Activated CD4-positive, alpha-beta memory T cell treated with anti-CD3 and anti-CD28 coated beads for 36 hours (primary cell): ENCODE data around the gene RGL1. TPM values are rescaled to one million over a fixed set of nuclear protein-coding genes. Genes with fewer than 3 reads are reported as not detected.
A peak's percentile ranks its signal among the peaks of the same experiment; 100 is the strongest.

Experiments used
- CTCF ChIA-PET: fragments of 350-600 bp; sonication (Branson Sonifier 250); formaldehyde crosslinking; loops from one replicate; lab custom pipeline; 2021; ENCODE audit warnings: antibody characterized with exemption, inconsistent platforms; lab: Charles Lee
- POLR2A ChIA-PET: fragments of 350-600 bp; sonication (Branson Sonifier 250); formaldehyde crosslinking; loops from one replicate; lab custom pipeline; 2021; ENCODE audit warnings: antibody characterized with exemption; lab: Charles Lee
- DNase-seq: peaks from one replicate; pipeline ENCODE4 v3.0.0-alpha.2; 2020
- H3K27ac Mint-ChIP-seq: one replicate; pipeline ENCODE4 v1.8.0; 2021; ENCODE audit warnings: mixed read lengths
- H3K27me3 Mint-ChIP-seq: one replicate; pipeline ENCODE4 v1.8.0; 2021; ENCODE audit warnings: mixed read lengths
- H3K36me3 Mint-ChIP-seq: one replicate; pipeline ENCODE4 v1.8.0; 2021; ENCODE audit warnings: mixed read lengths
- H3K4me1 Mint-ChIP-seq: one replicate; pipeline ENCODE4 v1.8.0; 2021; ENCODE audit warnings: low read depth, mixed read lengths
- H3K4me3 Mint-ChIP-seq: one replicate; pipeline ENCODE4 v1.8.0; 2021; ENCODE audit warnings: mild to moderate bottlenecking, mixed read lengths
- H3K9me3 Mint-ChIP-seq: one replicate; pipeline ENCODE4 v1.8.0; 2021; ENCODE audit warnings: mixed read lengths
- intact Hi-C: fragments of 100-400 bp; cut with micrococcal nuclease; formaldehyde crosslinking; loops from one replicate; pipeline ENCODE4 v1.15.1; 2023
- total RNA-seq, 2 experiments: library from RNA; stranded (reverse); gene quantifications; one replicate each; pipeline ENCODE4 v1.2.3, GENCODE V29; 2021

RGL1 gene
- total RNA-seq, 2 experiments from 2014 or later: 1.8 TPM

- ChIA-PET CTCF (interaction anchor here (1.5 kb wide), 1 partner anchor 12 kb away, joined by 6 read pairs; no protein-coding TSS in a partner anchor), POLR2A (no interaction called here)
- Mint-ChIP-seq H3K4me1 (peaks cover 8% of the 10 kb centered on the region), H3K36me3 (peaks cover 13% of the 10 kb centered on the region), H3K9me3 (no peaks in the 10 kb centered on the region), H3K27me3 (no peaks in the 10 kb centered on the region), H3K4me3 (no peak overlapping the region), H3K27ac (no peak overlapping the region)
- DNase-seq: no peak
- intact Hi-C loops: no loop called here
Measured at GRCh38 chr1:183903101-183903500, 98.2 kb downstream of the RGL1 start.

DNA sequence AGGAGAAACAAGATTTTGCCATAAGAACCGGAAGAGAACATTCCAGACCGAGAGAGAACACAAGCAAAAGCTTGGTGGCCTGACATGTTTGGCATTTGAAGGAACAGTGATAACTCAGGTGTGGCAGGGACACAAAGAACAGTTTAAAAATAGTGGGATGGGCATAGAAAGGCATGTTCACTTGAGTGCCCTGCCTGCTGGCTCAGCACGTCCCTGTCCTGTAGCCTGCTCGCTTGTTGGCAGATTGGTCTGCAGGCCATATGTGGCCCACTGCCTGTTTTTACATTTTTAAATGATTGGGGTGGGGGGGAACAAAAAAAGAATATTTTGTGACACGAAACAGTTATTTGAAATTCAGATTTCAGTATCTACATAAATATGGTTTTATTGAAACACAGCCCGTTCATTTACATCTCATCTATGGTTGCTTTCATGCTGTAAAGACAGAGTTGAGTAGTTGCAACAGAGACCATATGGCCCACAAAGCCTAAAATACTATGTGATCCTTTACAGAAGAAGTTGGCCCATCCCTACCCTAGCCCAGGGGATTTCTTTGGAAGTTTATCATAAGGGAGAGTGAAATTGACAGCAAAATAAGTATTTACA, 100.7 kb downstream of the RGL1 start:
- POLR2A ChIA-PET: no interaction called here
- H3K4me1 Mint-ChIP-seq: peaks cover 14% of the 10 kb centered on the region
- intact Hi-C loops: no loop called here
- H3K27me3 Mint-ChIP-seq: no peaks in the 10 kb centered on the region
- no peak overlapping the region for H3K4me3 Mint-ChIP-seq
- CTCF ChIA-PET: interaction anchor here (1.6 to 2.6 kb wide), 1 partner anchor 10 kb away, joined by 5 to 10 read pairs; no protein-coding TSS in a partner anchor
- peaks cover 7% of the 10 kb centered on the region for H3K36me3 Mint-ChIP-seq
- no peaks in the 10 kb centered on the region for H3K9me3 Mint-ChIP-seq
- H3K27ac Mint-ChIP-seq: no peak overlapping the region
- no peak for DNase-seq

DNA sequence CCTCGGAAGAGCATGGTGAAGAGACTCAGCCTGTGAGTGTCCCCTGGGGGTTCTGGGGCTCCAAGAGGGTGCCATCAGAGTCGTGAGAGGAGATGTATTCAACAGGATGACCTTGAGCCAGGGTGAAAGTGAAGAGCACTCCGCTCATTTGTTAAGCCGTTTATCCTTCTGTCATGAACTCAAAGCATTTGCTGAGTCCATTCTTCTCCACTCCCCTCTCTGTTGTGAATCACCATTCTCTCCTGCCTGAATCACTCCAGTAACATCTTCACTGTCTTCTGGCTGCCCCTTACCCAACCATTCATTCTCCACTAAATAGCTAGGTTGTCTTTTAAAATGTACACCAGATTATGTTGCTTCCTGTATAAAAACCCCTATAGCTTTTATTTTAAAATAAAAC, 102.2 kb downstream of the RGL1 start:
- Mint-ChIP-seq H3K27me3 (no peaks in the 10 kb centered on the region), H3K27ac (no peak overlapping the region), H3K4me3 (no peak overlapping the region), H3K36me3 (peaks cover 7% of the 10 kb centered on the region), H3K4me1 (peaks cover 13% of the 10 kb centered on the region), H3K9me3 (no peaks in the 10 kb centered on the region)
- POLR2A ChIA-PET: no interaction called here
- intact Hi-C loops: no loop called here
- CTCF ChIA-PET: interaction anchor here (2.6 kb wide), 1 partner anchor 9 kb away, joined by 10 read pairs; no protein-coding TSS in a partner anchor
- DNase-seq: no peak

DNA sequence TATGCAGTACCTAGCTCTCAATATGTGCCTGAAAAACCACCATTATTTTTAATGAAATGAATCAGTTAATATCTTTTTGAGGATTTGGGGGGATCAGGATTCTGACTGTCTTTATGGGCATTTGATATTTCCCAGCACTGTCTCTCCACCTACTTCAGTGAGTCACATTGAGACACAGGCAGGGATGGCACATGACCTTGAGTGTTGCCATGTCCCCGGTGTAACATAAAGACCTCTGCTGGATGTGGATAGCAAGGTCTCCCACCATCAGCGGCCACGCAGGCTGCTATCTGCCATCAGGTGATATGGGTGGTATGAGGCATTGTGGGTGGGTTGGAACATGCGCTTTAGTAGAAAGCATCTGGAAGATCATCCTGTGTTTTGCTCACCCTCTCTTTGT, 103.2 kb downstream of the RGL1 start:
- ChIA-PET CTCF (interaction anchor here (2.6 kb wide), 1 partner anchor 8 kb away, joined by 10 read pairs; no protein-coding TSS in a partner anchor), POLR2A (no interaction called here)
- no peak for DNase-seq
- peaks cover 13% of the 10 kb centered on the region for H3K4me1 Mint-ChIP-seq
- intact Hi-C loops: no loop called here
- no peak overlapping the region for H3K4me3 Mint-ChIP-seq
- H3K27ac Mint-ChIP-seq: no peak overlapping the region
- no peaks in the 10 kb centered on the region for H3K9me3 Mint-ChIP-seq
- H3K27me3 Mint-ChIP-seq: no peaks in the 10 kb centered on the region
- peaks cover 8% of the 10 kb centered on the region for H3K36me3 Mint-ChIP-seq

DNA sequence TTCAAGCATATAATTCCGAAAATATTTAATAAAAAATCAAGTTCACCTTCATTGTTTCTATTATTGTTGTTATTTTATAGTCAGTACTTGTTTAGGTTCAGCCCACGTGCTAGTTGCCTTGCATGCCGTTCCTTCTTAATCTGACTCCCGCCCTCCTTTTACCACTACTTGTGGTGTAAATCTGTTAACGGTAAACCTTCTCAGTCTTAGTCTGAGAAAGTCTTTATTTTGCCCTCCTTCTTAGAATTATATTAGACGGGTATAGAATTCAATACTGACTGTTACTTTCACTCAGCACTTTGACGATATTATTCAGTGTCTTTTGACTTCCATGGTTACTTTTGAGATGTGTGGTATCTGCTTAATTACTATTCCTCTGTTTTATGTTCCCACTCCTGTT, 104.8 kb downstream of the RGL1 start:
- CTCF ChIA-PET: no interaction called here
- Mint-ChIP-seq H3K9me3 (no peaks in the 10 kb centered on the region), H3K27ac (no peak overlapping the region), H3K4me3 (no peak overlapping the region), H3K4me1 (peaks cover 13% of the 10 kb centered on the region), H3K36me3 (peaks cover 9% of the 10 kb centered on the region), H3K27me3 (no peaks in the 10 kb centered on the region)
- POLR2A ChIA-PET: no interaction called here
- DNase-seq: peak; percentile 18
- intact Hi-C loops: loop anchor here (5.0 kb wide), 1 partner anchor 253 kb away; no protein-coding TSS in a partner anchor

- ChIA-PET CTCF (interaction anchor here (0.6 to 8.1 kb wide), 3 partner anchors 225 to 362 kb away, joined by 3 to 171 read pairs (median 3); partner anchors contain the start of gene APOBEC4), POLR2A (interaction anchor here (0.6 to 1.3 kb wide), 2 partner anchors 255 to 543 kb away, joined by 3 read pairs; no protein-coding TSS in a partner anchor)
- Mint-ChIP-seq H3K27ac (no peak overlapping the region), H3K4me1 (peaks cover 18% of the 10 kb centered on the region), H3K4me3 (no peak overlapping the region), H3K36me3 (peaks cover 4% of the 10 kb centered on the region), H3K27me3 (no peaks in the 10 kb centered on the region), H3K9me3 (no peaks in the 10 kb centered on the region)
- intact Hi-C loops: loop anchor here (5.0 kb wide), 1 partner anchor 251 kb away; no protein-coding TSS in a partner anchor
- no peak for DNase-seq
Measured at GRCh38 chr1:183910845-183911244, 105.9 kb downstream of the RGL1 start.

DNA sequence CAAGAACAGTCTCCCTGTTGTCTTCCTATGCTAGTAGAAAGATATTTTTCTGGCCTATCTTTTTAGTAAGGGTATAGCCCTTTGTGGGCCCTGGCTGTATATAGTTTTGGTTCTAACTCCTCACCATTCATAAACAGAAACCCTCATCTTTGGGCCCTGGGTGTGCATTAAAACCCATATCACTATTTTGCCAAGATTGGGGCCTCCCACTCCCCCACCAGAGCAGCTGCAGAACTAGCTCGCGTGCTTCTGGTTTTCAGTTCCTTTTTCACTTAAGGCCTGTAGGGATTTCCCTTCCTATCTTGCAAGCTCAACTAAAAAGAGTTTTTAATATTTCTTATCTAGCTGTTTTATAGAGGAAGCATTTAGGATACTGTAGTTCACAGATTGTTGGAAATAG, 106.4 kb downstream of the RGL1 start:
- peak; percentile 61 for DNase-seq
- Mint-ChIP-seq H3K27me3 (no peaks in the 10 kb centered on the region), H3K4me3 (no peak overlapping the region), H3K36me3 (peaks cover 4% of the 10 kb centered on the region), H3K9me3 (no peaks in the 10 kb centered on the region), H3K4me1 (peaks cover 22% of the 10 kb centered on the region), H3K27ac (no peak overlapping the region)
- CTCF ChIA-PET: interaction anchor here (0.6 to 8.1 kb wide), 3 partner anchors 226 to 363 kb away, joined by 3 to 171 read pairs (median 3); partner anchors contain the start of gene APOBEC4
- intact Hi-C loops: loop anchor here (5.0 kb wide), 1 partner anchor 251 kb away; no protein-coding TSS in a partner anchor
- POLR2A ChIA-PET: interaction anchor here (0.6 to 1.3 kb wide), 2 partner anchors 256 to 543 kb away, joined by 3 read pairs; no protein-coding TSS in a partner anchor

DNA sequence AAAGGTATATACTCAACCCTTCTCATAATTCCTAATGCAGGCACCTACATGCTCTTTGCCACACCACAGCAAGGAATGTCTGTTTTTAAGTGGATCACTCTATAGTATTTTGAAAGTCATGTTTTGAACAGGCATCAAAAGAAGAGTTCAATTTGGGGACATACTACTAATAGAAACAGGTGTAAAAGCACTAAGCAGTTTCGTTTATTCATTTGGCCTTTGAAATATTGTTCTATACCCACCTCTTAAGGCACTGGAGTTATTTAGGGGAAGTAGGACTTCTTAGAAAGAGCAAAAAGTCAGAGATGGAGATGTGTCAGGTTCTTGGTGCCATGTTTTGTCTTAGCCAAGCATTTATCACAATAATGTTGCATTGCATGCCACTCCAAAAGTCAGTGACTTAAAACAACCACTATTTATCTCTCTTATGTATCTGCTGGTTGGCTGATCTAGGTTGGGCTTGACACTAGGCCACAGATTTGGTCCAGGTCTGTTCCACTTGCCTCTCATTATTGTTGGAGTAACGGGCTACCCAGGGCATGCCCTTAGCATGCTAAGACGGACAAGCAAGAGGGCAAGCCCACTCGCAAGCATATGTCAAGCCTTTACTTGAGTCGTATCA, 107.5 kb downstream of the RGL1 start:
- peaks cover 4% of the 10 kb centered on the region for H3K36me3 Mint-ChIP-seq
- intact Hi-C loops: loop anchor here (5.0 kb wide), 1 partner anchor 250 kb away; no protein-coding TSS in a partner anchor

DNA sequence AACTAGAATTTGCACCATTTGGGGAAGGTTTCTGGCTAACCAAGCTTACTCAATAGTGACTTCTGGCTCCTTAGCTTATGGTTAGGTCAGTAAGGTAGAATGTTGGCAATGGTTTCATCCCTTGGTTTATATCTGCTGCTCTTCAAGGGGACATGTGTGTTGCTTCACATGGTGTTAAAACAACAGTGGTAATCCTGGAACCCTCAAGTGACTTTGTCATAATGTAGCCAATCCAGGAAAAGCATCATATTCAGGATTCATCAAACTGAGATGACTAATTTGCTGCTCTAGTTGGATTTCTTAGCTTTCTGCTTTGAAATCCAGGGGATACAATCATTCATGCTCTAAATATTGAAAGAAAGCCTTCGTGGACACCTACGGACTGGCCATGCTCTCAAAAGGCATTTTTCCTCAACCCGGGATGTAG, 108.7 kb downstream of the RGL1 start:
- no peak overlapping the region for H3K4me3 Mint-ChIP-seq
- peaks cover 24% of the 10 kb centered on the region for H3K4me1 Mint-ChIP-seq
- ChIA-PET POLR2A (no interaction called here), CTCF (interaction anchor here (4.9 to 8.1 kb wide), 2 partner anchors 228 to 260 kb away, joined by 42 to 171 read pairs; partner anchors contain the start of gene APOBEC4)
- H3K27ac Mint-ChIP-seq: no peak overlapping the region
- intact Hi-C loops: loop anchor here (5.0 kb wide), 1 partner anchor 249 kb away; no protein-coding TSS in a partner anchor
- DNase-seq: no peak
- no peaks in the 10 kb centered on the region for H3K9me3 Mint-ChIP-seq
- no peaks in the 10 kb centered on the region for H3K27me3 Mint-ChIP-seq
- peaks cover 3% of the 10 kb centered on the region for H3K36me3 Mint-ChIP-seq

More for the DNA sequence above, 107.5 kb downstream of the RGL1 start:
- ChIA-PET POLR2A (no interaction called here), CTCF (interaction anchor here (4.9 to 8.1 kb wide), 2 partner anchors 227 to 259 kb away, joined by 42 to 171 read pairs; partner anchors contain the start of gene APOBEC4)
- Mint-ChIP-seq H3K27me3 (no peaks in the 10 kb centered on the region), H3K4me3 (no peak overlapping the region), H3K9me3 (no peaks in the 10 kb centered on the region), H3K27ac (no peak overlapping the region), H3K4me1 (peaks cover 24% of the 10 kb centered on the region)
- no peak for DNase-seq

DNA sequence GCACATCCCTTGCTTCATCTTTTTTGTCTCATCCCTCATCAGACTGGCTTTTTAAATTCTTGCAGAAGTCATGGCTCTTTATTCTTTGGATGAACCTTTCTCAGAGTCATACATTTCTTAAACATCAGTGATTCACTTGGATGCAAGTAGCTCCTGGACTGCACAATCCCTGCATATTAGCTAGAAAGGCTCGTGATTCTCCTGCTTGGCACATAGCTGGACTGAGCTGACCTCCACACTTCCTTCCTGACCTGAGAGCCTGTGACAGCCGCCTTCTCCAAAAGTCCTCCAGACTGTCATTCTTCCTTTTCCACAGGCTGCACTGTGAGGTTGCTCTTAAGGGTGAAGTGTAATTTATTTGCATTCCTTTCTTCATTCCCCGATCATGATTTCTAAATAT, 109.4 kb downstream of the RGL1 start:
- ChIA-PET CTCF (interaction anchor here (2.3 to 8.1 kb wide), 3 partner anchors 16 to 260 kb away, joined by 17 to 171 read pairs (median 42); partner anchors contain the start of gene APOBEC4), POLR2A (no interaction called here)
- intact Hi-C loops: loop anchor here (5.0 kb wide), 1 partner anchor 248 kb away; no protein-coding TSS in a partner anchor
- Mint-ChIP-seq H3K4me1 (peaks cover 24% of the 10 kb centered on the region), H3K27me3 (no peaks in the 10 kb centered on the region), H3K9me3 (no peaks in the 10 kb centered on the region), H3K27ac (no peak overlapping the region), H3K4me3 (no peak overlapping the region), H3K36me3 (peaks cover 3% of the 10 kb centered on the region)
- DNase-seq: no peak

DNA sequence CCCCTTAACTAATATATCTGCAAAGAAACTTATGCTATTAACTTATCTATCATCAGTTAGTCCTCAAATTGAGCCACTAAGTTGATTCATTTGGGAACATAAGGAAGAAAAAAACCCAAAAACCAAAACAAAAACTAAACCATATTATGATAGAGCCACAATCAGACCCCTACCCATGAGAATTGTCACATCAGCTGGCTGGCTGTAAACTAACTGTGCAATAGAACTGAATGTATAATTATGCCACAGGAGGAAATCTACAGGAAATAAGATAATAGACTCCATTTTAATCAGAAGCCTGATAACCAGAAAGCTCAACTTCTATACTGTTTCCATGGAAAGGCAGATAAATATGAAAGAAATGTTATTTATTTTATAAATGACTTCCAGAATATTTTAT, 110.0 kb downstream of the RGL1 start:
- DNase-seq: no peak
- Mint-ChIP-seq H3K27ac (no peak overlapping the region), H3K4me1 (peaks cover 23% of the 10 kb centered on the region), H3K27me3 (no peaks in the 10 kb centered on the region), H3K36me3 (peaks cover 3% of the 10 kb centered on the region), H3K4me3 (no peak overlapping the region), H3K9me3 (no peaks in the 10 kb centered on the region)
- ChIA-PET CTCF (interaction anchor here (1.1 to 8.1 kb wide), 14 partner anchors 12 to 281 kb away, joined by 3 to 171 read pairs (median 6); partner anchors contain the start of genes APOBEC4 and TSEN15), POLR2A (interaction anchor here (1.2 kb wide), 1 partner anchor 72 kb away, joined by 3 read pairs; no protein-coding TSS in a partner anchor)
- intact Hi-C loops: loop anchor here (5.0 kb wide), 2 partner anchors 108 to 247 kb away; partner anchors contain the start of gene RGL1
